Dermis blood vessel endothelial cell (primary cell): ENCODE data around the gene EVI5. TPM values are rescaled to one million over a fixed set of nuclear protein-coding genes. Genes with fewer than 3 reads are reported as not detected.
A peak's percentile ranks its signal among the peaks of the same experiment; 100 is the strongest.
"Not testable (repeated sequence)": the region's sequence is repeated elsewhere in the genome, so short reads cannot be mapped to it uniquely, and the experiment has no call there.

Experiments
- DNase-seq: peaks from one replicate; pipeline ENCODE4 v3.0.0; 2010
- total RNA-seq: library from RNA; depleted of rRNA; stranded (reverse); fragments of >200 nt; gene quantifications from 2 replicates; pipeline ENCODE4 v1.2.3, GENCODE V29; 2014

The EVI5 gene
- total RNA-seq, 1 donor from 2014 or later = 25.5 TPM

- no peak for DNase-seq
Observed at GRCh38 chr1:92747735-92748134, 37.2 kb downstream of the EVI5 start.

- DNase-seq = not testable (repeated sequence)
Observed at GRCh38 chr1:92746255-92746654, 38.7 kb downstream of the EVI5 start.

- DNase-seq = no peak
Observed at GRCh38 chr1:92743221-92743620, 41.7 kb downstream of the EVI5 start.

DNA sequence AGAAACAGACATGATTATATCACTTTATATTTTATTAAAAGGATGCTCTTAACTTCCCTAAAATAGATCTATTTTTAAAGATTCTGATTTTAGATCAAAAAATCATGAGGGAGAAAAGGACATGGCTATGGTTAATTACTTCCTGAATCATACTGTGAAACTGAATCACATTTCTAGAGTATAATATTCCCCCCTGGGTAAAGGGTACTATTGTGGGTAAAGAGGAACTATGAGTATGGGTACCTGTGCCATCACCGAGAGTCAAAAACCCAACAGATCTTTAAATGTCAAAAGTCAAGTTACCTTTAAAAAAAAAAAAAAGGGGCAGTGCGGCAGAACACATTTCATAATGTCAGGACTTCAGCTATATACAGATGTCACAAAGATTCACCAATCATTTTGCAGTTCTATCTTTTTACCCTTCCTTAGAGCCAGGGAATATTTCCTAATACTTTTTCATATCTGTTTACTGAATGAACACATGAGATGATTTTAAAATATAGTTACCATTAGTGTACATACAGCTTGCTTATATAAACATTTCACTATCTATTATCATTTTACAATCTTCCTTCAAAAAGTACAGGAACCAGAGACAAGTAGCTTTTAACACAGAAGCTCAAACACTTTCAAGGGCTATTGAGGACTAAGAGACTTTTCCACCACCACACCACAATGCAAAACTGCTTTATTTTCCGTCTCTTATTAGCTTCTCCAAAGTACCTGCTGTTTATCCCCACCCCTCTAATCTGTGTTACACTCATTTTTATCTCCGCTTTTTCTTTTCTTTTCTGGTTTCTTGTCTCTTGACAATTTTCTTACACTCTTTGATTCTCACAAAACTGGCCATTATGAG is 45.0 kb downstream of the EVI5 start:
- DNase-seq = no peak

DNA sequence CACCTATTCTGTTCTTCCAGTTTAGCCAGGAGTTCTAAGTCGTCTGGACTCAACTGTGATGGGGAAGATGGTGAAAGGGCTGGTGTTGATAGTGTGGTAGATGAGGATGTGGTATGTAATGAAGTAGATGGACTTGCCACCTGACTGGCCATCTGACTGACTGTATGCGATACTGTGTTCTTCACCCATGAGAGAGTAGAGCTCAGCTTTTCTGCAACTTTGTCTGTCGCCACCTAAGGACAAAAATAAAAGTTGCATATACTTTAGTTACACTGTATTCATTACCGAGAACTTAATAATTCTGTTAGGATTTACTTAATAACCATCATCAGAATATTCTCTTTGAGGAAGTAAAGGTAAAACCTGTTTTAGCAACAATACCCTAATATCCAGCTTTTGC is 48.5 kb downstream of the EVI5 start:
- peak; percentile 40 for DNase-seq

DNA sequence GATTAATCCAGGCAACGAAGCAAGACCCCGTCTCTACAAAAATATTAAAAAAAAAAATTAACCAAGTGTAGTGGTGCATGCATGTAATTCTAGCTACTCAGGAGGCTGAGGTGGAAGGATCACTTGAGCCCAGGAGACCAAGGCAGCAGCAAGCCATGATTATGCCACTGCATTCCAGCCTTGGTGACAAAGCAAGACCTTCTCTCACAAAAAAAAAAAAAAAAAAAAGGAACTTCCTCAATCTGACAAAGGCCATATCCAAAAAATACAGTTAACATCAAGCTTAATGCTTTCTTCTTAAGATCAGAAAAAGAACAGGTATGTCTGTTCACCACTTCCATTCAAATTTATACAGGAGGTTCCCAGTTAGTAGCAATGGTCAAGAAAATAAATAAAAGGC is 54.4 kb downstream of the EVI5 start:
- no peak for DNase-seq

DNA sequence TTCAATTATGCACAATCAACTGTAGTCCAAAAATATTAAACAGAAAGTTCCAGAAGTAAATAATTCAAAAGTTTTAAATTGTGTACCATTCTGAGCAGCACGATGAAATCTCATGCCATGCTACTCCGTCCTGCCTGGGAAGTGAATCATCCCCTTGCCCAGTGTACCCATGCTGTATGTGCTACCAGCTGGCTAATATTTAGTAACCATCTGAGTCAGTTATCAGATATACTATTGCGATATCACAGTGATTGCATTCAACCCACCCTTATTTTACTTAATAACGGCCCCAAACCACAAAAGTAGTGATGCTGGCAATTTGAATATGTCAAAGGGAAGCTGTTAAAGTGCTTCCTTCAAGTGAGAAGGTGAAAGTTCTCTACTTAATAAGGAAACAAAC is 56.2 kb downstream of the EVI5 start:
- DNase-seq = no peak

DNA sequence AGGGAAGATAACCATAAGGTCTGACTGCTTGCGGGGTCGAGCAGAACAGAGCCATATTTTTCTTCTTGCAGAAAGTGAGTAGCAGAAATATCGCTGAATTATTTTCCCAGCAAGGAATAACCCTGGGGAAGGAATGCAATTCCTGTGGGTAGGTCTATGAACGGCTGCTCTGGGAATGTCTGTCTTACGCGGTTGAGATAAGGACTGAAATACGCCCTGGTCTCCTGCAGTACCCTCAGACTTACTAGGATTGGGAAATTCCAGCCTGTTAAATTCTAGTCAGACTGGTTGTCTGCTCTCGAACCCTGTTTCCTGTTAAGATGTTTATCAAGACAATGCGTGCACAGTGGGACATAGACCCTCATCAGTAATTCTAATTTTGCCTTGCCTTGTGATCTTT is 61.2 kb downstream of the EVI5 start:
- DNase-seq = not testable (repeated sequence)

- no peak for DNase-seq
Observed at GRCh38 chr1:92721886-92722285, 63.0 kb downstream of the EVI5 start.

GRCh38 chr1:92721157-92721556 is 63.8 kb downstream of the EVI5 start:
- DNase-seq = not testable (repeated sequence)

- not testable (repeated sequence) for DNase-seq
Observed at GRCh38 chr1:92715476-92715951, 69.4 kb downstream of the EVI5 start.

- DNase-seq = no peak
Observed at GRCh38 chr1:92713939-92714338, 71.0 kb downstream of the EVI5 start.

GRCh38 chr1:92711473-92712165 is 73.3 kb downstream of the EVI5 start:
- DNase-seq = no peak

DNA sequence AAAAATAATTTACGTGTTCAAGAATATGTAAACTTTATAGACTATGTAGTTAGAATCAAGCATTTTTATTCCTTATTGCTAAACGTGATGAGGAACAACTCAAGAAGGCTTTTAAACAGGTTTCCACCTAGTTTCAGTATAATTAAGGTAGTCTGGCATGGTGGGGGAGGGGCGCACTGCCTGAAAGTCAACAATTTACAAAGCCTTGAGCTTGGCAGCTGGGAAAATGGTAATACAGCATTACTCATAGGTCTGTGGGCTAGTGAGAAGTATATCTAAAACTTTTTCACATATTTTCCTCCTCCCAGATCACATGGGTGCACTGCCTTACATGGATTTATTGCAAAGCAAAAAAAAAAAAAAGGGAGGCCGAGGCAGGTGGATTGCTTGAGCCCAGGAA is 75.2 kb downstream of the EVI5 start:
- DNase-seq = peak; percentile 8

- no peak for DNase-seq
Observed at GRCh38 chr1:92708368-92708950, 76.4 kb downstream of the EVI5 start.

- DNase-seq = no peak
Observed at GRCh38 chr1:92707709-92708108, 77.2 kb downstream of the EVI5 start.

DNA sequence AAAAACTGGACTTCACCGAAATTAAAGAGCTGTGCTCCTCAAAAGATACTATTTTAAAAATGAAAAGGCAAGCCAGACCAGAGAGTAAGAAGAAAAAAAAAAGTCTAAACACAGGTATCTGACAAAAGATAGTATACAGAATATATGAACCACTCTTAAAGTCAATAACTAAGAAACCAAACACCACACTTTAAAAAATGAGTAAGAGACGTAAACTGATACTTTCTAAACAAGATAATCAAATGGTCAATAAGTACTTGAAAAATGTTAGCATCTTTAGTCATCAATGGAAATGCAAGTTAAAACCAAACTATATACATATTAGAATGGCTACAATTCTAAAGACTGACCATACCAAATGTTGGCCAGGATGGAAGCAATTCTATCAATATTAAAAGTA is 77.6 kb downstream of the EVI5 start:
- DNase-seq = no peak

DNA sequence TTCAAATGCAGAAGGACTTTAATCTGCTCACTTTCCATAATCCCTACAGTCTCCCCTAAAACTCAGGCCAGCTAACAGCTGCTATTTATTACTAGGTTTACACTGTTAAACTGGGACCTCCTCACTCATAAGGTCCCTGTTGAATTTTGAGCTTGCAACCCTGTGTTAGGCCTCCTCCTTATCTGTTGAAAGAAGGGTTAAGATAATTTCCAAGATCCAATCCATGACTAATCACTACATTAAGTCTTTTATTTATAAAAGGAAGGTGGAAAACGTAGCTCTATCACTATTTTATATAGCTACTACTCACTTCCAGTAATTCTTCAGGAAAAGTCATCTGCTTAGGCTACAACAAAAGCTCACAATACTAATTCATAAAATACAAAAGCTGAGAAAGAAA is 79.5 kb downstream of the EVI5 start:
- peak; percentile 65 for DNase-seq

DNA sequence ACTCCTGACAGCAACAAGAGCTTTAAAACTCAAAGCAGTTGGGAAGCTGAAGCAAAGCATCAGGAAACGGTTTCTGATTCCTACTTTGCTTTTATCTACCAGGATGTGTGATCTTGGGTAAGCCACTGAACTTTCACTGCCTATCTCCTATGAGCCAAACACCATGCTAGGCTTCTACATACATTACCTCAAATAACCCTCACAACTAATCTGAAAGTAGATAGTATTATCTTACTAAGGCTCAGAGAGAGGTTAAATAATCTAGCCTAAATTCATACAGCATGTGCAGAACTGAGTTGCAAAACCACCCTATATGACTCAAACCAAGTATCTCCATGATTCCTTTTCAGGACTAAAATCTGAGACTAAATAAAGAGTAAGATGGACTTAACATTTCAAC is 83.8 kb downstream of the EVI5 start:
- DNase-seq = no peak

- DNase-seq = peak; percentile 24
Observed at GRCh38 chr1:92698932-92699331, 86.0 kb downstream of the EVI5 start.

- DNase-seq = no peak
Observed at GRCh38 chr1:92695104-92695503, 89.8 kb downstream of the EVI5 start.

DNA sequence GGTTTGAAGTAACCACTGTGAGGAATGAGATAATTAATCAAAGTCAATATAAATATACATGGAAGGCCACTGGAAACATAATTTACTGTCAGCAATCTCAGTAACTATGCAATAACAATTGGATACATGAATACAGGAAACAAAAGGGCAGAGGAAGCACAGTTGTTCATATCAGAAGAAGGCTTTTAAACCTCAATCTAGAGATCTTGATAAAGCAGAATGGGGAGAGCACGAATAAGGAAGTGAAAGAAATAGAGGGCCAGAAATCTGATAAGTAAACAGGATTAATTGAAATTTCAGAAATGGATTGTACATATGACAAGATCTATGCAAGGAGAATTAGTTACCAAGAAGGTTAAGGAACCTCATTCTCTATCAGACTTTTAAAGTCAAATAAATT is 93.0 kb downstream of the EVI5 start:
- peak; percentile 50 for DNase-seq

DNA sequence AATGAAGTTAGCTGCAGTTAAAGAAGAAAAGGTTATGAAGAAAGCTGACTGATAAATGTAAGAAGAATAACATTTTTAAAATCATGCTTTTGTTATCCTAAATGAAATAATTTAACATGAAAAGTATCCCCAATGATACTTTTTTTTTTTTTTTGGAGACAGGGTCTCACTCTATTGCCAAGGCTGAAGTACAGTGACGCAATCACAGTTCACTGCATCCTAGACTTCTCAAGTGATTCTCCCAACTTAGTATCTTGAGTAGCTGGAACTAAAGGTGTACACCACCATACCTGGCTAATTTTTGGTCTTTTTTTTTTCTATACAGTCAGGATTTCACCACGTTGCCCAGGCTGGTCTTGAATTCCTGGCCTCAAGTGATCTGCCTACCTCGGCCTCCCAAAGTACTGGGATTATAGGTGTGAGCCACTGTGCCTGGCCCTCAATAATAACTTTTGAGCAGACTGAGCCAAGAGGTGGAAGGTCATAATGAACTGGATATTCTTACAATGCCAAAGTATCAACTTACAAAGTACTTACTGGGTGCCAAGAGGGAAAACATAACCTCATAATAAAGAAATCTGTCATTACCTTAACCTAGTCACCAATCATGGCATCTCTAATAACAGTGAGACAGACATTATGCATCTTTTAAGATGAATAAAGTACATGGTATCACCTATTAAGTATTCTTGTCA is 94.5 kb downstream of the EVI5 start:
- no peak for DNase-seq
